ENCODE measurements around the gene PTPN12.
"Not testable (repeated sequence)": the region's sequence is repeated elsewhere in the genome, so short reads cannot be mapped to it uniquely, and the experiment has no call there.

The PTPN12 gene

DNA sequence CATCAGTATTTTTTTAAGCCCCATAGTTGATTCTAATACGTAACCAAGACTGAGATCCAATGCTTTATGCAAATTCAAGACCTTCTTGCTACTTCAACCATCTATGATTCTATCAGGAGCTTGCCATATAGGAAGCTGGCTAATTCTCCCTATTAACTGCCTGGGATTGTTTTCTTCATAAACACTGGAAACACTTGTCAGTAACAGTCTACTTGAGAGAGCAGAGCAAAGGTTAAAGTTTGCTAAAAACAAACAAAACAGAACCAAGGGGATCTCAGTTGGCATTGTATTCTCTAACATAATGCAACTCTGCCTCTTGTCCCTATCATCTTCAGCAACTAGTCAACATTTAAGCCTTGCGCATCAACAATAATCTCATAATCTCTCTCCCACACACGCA, 21.0 kb upstream of the PTPN12 start:
- DNase-seq (ENCODE audit: low read depth) = no peak
- TF ChIP-seq, protein P1, sequence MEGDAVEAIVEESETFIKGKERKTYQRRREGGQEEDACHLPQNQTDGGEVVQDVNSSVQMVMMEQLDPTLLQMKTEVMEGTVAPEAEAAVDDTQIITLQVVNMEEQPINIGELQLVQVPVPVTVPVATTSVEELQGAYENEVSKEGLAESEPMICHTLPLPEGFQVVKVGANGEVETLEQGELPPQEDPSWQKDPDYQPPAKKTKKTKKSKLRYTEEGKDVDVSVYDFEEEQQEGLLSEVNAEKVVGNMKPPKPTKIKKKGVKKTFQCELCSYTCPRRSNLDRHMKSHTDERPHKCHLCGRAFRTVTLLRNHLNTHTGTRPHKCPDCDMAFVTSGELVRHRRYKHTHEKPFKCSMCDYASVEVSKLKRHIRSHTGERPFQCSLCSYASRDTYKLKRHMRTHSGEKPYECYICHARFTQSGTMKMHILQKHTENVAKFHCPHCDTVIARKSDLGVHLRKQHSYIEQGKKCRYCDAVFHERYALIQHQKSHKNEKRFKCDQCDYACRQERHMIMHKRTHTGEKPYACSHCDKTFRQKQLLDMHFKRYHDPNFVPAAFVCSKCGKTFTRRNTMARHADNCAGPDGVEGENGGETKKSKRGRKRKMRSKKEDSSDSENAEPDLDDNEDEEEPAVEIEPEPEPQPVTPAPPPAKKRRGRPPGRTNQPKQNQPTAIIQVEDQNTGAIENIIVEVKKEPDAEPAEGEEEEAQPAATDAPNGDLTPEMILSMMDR (IDR thresholded peaks at IDR 0.05; ENCODE audit: low read depth, low read length, missing control alignments) = no peak
- no peak overlapping the region for H3K4me3 ChIP-seq (ENCODE audit: low read depth, low read length)

DNA sequence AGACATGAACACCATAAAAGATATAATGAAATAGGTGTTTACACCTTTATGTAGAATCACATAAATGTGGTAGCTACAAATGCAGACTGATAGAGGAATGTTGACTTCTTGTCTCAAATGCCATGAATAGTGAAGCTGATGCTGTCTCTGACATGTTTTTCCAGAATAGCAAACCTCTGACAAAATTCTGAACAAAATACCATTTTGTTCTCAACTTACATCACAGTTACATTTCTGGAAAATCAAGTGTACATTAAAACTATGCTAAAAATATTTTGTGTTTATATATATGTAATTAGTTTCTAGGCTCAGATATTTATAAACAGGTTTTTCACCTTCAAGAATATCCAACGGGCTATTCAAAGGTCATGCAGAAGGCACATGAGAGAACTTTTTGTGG, 16.8 kb upstream of the PTPN12 start:
- DNase-seq (ENCODE audit: low read depth) = no peak
- H3K4me3 ChIP-seq (ENCODE audit: low read depth, low read length) = no peak overlapping the region
- TF ChIP-seq, protein P1 (IDR thresholded peaks at IDR 0.05; ENCODE audit: low read depth, low read length, missing control alignments) = no peak

DNA sequence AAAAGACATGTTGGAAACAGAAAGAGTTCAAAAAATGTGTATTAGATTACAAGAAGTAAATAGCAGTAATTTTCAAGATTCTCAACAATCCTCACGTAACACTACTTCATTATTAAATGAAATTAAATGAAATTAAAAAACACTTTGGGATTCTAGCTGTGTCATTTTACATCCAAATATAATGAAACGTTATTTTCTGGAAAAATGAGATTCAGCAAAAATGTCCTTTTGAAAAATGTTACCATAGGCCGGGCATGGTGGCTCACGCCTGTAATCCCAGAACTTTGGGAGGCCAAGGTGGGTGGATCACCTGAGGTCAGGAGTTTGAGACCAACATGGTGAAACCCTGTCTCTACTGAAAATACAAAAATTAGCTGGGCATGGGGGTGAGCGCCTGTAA, 15.6 kb upstream of the PTPN12 start:
- not testable (repeated sequence) for H3K4me3 ChIP-seq (ENCODE audit: low read depth, low read length); DNase-seq (ENCODE audit: low read depth)

DNA sequence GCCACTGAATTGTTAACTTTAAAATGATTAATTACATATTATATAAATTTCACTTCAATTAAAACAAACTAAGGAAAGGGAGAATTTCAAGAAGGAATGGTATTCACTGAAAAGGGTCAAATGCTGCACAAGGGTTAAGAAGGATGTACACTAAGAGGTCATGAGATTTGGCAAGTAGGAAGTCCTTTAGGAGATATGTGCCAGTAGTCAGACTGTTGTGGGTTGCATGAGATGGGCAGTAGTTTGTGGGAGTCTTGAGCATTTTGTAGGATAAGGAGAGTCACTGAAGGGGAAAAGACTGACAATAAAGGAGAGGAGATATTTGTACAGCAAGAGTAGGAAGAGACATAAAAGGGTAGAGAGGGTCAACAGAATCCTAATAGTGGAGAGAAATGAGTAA, 12.4 kb upstream of the PTPN12 start:
- H3K4me3 ChIP-seq (ENCODE audit: low read depth, low read length) = no peak overlapping the region
- TF ChIP-seq, protein P1 (IDR thresholded peaks at IDR 0.05; ENCODE audit: low read depth, low read length, missing control alignments) = no peak
- no peak for DNase-seq (ENCODE audit: low read depth)

DNA sequence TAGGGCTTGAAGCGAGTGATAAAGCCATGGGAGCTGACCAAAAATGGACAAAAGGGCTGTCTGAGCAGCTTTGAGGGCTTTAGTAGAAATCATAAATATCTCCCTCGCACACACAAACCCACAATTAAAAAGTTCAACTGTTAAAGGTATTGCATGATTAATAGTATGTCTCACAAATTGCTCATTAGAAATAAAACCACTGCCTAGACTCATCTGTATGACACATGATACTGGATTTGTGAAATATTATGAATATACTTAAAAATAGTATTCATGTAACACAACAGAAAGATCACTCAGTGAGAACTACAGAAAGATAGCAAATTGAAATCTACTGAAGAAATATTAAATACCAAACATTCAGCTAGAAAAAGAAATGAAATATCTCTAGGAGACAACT, 11.9 kb upstream of the PTPN12 start:
- DNase-seq (ENCODE audit: low read depth) = no peak
- no peak overlapping the region for H3K4me3 ChIP-seq (ENCODE audit: low read depth, low read length)
- TF ChIP-seq, protein P1 (IDR thresholded peaks at IDR 0.05; ENCODE audit: low read depth, low read length, missing control alignments) = no peak

DNA sequence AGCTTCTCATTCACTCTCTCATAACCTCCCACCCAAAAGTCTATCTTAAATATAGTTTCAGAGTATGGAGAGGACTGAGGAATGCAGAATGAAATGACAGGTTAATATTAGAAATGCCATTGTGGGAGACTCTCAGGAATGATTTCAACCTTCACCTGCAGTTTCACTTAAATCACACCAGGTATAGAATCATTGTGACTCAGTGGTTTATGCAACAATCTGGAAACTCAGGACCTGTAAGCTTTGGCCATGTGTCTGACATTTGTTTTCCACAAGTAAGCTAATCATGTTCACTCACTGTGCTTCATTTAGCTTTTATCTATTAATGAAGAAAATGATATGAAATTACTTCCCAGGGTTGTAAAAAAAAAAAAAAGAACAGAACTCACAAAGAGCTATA, 8.7 kb upstream of the PTPN12 start:
- DNase-seq (ENCODE audit: low read depth) = no peak
- no peak overlapping the region for H3K4me3 ChIP-seq (ENCODE audit: low read depth, low read length)
- TF ChIP-seq, protein P1 (IDR thresholded peaks at IDR 0.05; ENCODE audit: low read depth, low read length, missing control alignments) = no peak

DNA sequence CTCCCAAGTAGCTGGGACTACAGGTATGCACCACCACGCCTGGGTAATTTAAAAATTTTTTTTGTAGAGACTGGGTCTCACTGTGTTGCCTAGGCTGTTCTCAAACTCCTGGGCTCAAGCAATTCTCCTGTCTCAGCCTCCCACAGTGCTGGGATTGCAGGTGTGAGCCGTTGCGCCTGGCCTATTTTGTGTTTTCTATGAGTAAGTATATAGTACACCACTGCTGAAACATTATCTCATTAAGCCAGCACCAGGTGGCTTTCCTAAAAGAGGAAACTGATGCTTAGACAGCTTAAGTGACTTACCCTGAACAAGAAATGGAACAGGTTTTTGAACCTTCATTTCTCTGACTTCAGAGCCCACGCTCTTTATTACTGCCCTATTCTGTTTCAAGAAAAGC, 7.8 kb upstream of the PTPN12 start:
- TF ChIP-seq, protein P1 (IDR thresholded peaks at IDR 0.05; ENCODE audit: low read depth, low read length, missing control alignments) = no peak
- no peak for DNase-seq (ENCODE audit: low read depth)

DNA sequence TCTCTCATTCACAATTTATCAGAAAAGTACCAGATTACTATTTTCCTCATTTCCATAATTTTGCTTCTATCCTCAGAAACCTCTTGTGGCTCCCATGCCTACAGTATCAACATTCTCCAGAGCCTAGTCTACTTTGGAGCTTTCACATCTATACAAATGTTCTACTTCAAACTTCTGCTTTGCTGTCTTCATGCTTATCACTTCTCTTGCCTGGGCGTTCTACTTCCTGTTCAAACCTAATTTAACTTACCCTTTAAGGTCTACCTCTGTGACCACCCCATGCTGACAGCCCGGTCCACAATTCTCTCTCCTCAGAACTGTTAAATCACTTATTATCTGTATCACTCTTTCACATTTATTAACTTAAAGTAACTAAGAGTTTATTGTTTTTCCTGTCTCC, 6.1 kb upstream of the PTPN12 start:
- TF ChIP-seq, protein P1 (IDR thresholded peaks at IDR 0.05; ENCODE audit: low read depth, low read length, missing control alignments) = no peak
- no peak overlapping the region for H3K4me3 ChIP-seq (ENCODE audit: low read depth, low read length)
- no peak for DNase-seq (ENCODE audit: low read depth)

More for the DNA sequence above, 7.8 kb upstream of the PTPN12 start:
- no peak overlapping the region for H3K4me3 ChIP-seq (ENCODE audit: low read depth, low read length)
